Subcutaneous abdominal adipose tissue (tissue), 5 donors: Measurements from ENCODE around the gene TULP3.

Experiments
- H3K27ac ChIP-seq: one replicate; pipeline ENCODE4 v1.7.0; 2013; ENCODE audit warnings: low read depth, mild to moderate bottlenecking, inconsistent platforms, low read length, moderate library complexity
- H3K27me3 ChIP-seq, 5 donors: one replicate each; pipeline ENCODE4 v1.7.0; 2013; ENCODE audit warnings: low read length in 5 of 5, inconsistent platforms in 1 of 5; ENCODE audit not compliant: control insufficient read depth in 5 of 5, insufficient read depth in 4 of 5
- H3K36me3 ChIP-seq, 5 donors: one replicate each; pipeline ENCODE4 v1.7.0; 2013; ENCODE audit warnings: low read length in 5 of 5; ENCODE audit not compliant: control insufficient read depth in 5 of 5, insufficient read depth in 5 of 5
- H3K4me1 ChIP-seq, 5 donors: one replicate each; pipeline ENCODE4 v1.7.0; 2013; ENCODE audit warnings: low read length in 5 of 5, mild to moderate bottlenecking in 3 of 5, moderate library complexity in 1 of 5; ENCODE audit not compliant: control insufficient read depth in 5 of 5, insufficient read depth in 5 of 5
- H3K4me3 ChIP-seq, 5 donors: one replicate each; pipeline ENCODE4 v1.7.0; 2013; ENCODE audit warnings: low read length in 5 of 5, low read depth in 1 of 5
- H3K9ac ChIP-seq, 5 donors: one replicate each; pipeline ENCODE4 v1.7.0; 2013; ENCODE audit warnings: low read length in 5 of 5, mild to moderate bottlenecking in 4 of 5, moderate library complexity in 3 of 5
- H3K9me3 ChIP-seq, 5 donors: one replicate each; pipeline ENCODE4 v1.7.0; 2013; ENCODE audit warnings: low read length in 5 of 5; ENCODE audit not compliant: control insufficient read depth in 5 of 5
- donor health status: healthy.
- donor health status: healthy.
- donor health status: healthy.
- donor health status: healthy.
- donor health status: healthy.

The TULP3 gene

GRCh38 chr12:2960390-2960956 is 69.8 kb downstream of the TULP3 start:
- Histone ChIP-seq H3K9ac (peak overlapping the region in 3 of 5 donors; percentile 19 to 69 (median 56)), H3K9me3 (no peaks in the 10 kb centered on the region), H3K27me3 (peaks cover 0 to 8% (median 4%) of the 10 kb centered on the region in 5 donors), H3K4me1 (peaks cover 2 to 46% (median 26%) of the 10 kb centered on the region in 5 donors), H3K4me3 (peak overlapping the region; percentile 45 to 73 (median 69)), H3K36me3 (no peaks in the 10 kb centered on the region), H3K27ac (peak overlapping the region; percentile 46)

- Histone ChIP-seq H3K27ac (peak overlapping the region; percentile 46), H3K27me3 (peaks cover 0 to 8% (median 4%) of the 10 kb centered on the region in 5 donors), H3K9me3 (no peaks in the 10 kb centered on the region), H3K4me3 (peak overlapping the region in 4 of 5 donors; percentile 45 to 73 (median 68)), H3K9ac (no peak overlapping the region), H3K4me1 (peaks cover 2 to 46% (median 26%) of the 10 kb centered on the region in 5 donors), H3K36me3 (no peaks in the 10 kb centered on the region)
These were observed 70.4 kb downstream of the TULP3 start for GRCh38 chr12:2960996-2961616.

DNA sequence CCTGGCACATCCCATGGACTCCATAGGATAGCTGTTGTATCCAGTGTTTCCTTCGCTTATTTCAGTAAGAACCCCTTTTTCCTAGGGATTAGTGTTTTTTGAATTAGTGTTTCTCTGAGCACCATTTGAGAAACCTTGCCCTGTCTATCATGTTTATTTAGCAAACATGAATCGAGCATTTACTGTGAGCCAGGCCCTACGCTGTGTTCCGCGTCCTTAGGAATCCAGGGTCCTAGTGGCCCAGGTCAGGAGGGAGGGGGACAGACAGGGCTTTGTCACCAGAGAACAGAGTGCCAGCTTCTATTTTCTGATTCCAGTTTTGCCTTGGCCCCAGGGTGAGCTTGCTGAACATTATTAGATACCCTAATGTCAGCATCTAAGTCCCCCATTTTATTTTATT is 71.0 kb downstream of the TULP3 start:
- Histone ChIP-seq H3K4me1 (peaks cover 2 to 46% (median 26%) of the 10 kb centered on the region in 5 donors), H3K9ac (no peak overlapping the region), H3K27ac (no peak overlapping the region), H3K4me3 (no peak overlapping the region), H3K27me3 (peaks cover 0 to 8% (median 4%) of the 10 kb centered on the region in 5 donors), H3K9me3 (no peaks in the 10 kb centered on the region), H3K36me3 (no peaks in the 10 kb centered on the region)

DNA sequence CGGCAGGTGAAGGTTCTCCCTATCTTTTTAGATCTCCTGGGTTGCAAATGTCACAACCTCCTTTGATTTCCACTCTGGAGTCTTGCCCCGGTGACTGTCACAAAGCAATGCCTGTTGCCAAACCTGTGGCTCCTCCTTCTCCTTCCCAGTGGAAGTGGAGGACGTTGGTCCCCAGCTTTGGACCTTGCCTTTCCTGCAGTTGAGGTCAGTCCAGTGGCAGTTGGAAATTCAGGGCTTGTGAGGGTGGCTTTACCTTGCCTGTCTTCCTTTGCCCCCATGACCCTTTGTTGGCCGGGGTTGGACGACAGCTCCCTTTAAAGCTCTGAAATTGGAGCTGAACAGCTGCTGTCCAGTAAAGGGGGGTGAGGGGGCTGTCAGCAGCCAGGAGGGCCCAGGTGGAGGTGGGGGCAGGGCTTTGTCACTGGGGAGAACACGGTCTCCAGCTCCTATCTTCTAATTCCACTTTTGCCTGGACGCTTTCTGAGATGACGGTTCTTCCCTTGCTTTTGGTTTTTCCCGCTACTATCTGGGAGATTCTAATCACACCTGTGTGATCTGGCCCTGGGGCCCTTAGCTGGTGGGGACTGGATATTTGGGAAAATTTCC is 72.6 kb downstream of the TULP3 start:
- Histone ChIP-seq H3K27me3 (peaks cover 0 to 8% (median 4%) of the 10 kb centered on the region in 5 donors), H3K9ac (no peak overlapping the region), H3K27ac (peak overlapping the region; percentile 41), H3K4me1 (peaks cover 2 to 41% (median 23%) of the 10 kb centered on the region in 5 donors), H3K9me3 (no peaks in the 10 kb centered on the region), H3K36me3 (no peaks in the 10 kb centered on the region), H3K4me3 (peak overlapping the region in 2 of 5 donors; percentile 17 to 20)

DNA sequence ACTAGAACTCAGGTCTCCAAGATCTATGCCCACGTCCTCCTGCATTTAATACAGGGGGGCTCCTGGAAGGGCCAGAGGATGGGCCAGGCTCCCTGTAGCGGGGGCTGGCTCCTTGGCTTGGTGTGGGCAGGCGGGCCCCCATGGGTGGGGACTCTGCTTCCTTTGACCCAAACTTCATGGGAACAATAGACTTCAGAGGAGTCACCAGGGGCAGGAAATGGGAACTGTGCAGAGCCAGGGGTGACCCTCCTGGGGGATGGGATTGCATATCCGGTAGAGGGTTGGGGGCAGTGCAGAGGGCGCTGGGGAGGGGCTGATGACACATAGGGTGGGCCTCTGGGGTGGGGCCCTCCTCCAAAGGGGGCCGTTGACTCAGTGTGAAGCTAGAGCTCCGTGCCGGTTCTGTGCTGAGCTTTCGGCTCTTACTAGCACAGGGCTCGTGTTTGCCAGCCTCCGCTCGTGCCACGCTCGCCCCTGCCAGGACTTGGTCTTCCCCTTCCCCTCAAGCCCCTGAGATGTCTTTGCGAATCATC is 73.1 kb downstream of the TULP3 start:
- Histone ChIP-seq H3K4me3 (peak overlapping the region in 2 of 5 donors; percentile 17 to 43), H3K27me3 (peaks cover 0 to 8% (median 4%) of the 10 kb centered on the region in 5 donors), H3K36me3 (no peaks in the 10 kb centered on the region), H3K4me1 (peaks cover 2 to 37% (median 18%) of the 10 kb centered on the region in 5 donors), H3K27ac (peak overlapping the region; percentile 41), H3K9ac (no peak overlapping the region), H3K9me3 (no peaks in the 10 kb centered on the region)

GRCh38 chr12:2967651-2968050 is 77.0 kb downstream of the TULP3 start:
- Histone ChIP-seq H3K27ac (no peak overlapping the region), H3K4me1 (peaks cover 0 to 19% (median 3%) of the 10 kb centered on the region in 5 donors), H3K36me3 (peaks cover 0 to 9% (median 0%) of the 10 kb centered on the region in 5 donors), H3K4me3 (no peak overlapping the region), H3K27me3 (peaks cover 0 to 6% (median 3%) of the 10 kb centered on the region in 5 donors), H3K9me3 (no peaks in the 10 kb centered on the region), H3K9ac (no peak overlapping the region)

DNA sequence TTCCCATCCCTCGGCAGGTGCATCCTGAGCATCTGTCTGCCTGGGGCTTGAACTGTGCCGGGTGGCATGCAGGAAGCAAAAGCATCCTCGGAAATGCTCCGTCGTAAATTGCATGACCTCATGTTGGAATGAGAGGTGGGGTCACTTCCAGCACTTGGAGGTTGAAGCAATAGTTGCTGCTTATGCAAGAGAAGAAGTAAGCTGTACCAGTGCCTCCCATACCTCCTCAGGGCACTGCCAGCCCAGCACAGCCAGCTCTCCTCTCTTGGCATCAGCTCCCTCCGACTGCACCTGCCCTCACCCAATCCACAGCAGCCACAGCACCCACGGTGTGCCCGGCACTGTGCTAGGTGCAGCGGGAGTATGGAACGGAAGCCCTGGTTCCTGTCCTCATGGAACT is 80.1 kb downstream of the TULP3 start:
- Histone ChIP-seq H3K27ac (no peak overlapping the region), H3K36me3 (peaks cover 0 to 9% (median 0%) of the 10 kb centered on the region in 5 donors), H3K4me1 (no peaks in the 10 kb centered on the region), H3K27me3 (no peaks in the 10 kb centered on the region), H3K9me3 (no peaks in the 10 kb centered on the region), H3K9ac (no peak overlapping the region), H3K4me3 (no peak overlapping the region)

- Histone ChIP-seq H3K4me3 (no peak overlapping the region), H3K27ac (no peak overlapping the region), H3K4me1 (no peaks in the 10 kb centered on the region), H3K9ac (no peak overlapping the region), H3K27me3 (no peaks in the 10 kb centered on the region), H3K9me3 (no peaks in the 10 kb centered on the region), H3K36me3 (peaks cover 0 to 9% (median 0%) of the 10 kb centered on the region in 5 donors)
These were observed 82.9 kb downstream of the TULP3 start for GRCh38 chr12:2973566-2973965.

DNA sequence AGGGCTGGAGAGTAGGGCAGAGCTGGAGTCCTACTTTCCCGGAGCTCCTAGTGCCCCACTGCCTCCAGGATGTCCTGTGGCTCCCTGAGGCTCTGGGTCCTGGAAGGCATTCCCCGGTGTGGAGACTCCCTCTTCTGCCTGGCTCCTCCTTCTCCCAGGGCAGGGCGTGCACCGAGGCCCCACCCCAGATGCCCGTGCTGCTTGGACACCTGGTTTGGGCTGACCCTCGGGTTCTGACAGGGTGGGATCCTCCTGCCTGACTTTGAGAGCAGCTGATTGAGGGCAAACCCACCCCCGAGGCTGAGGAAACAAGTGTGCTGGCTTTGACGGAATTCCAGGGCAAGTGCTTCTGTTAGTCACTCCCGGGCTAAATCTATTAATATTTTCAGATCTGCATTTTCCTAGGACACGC is 83.9 kb downstream of the TULP3 start:
- no peaks in the 10 kb centered on the region for H3K9me3 ChIP-seq
- no peak overlapping the region for H3K9ac ChIP-seq
- H3K27me3 ChIP-seq, result no peaks in the 10 kb centered on the region
- H3K36me3 ChIP-seq, result peaks cover 0 to 8% (median 4%) of the 10 kb centered on the region in 5 donors
- no peak overlapping the region for H3K4me3 ChIP-seq
- no peak overlapping the region for H3K27ac ChIP-seq
- H3K4me1 ChIP-seq, result no peaks in the 10 kb centered on the region

- no peak overlapping the region for H3K4me3 ChIP-seq
- H3K9me3 ChIP-seq, result no peaks in the 10 kb centered on the region
- H3K9ac ChIP-seq, result no peak overlapping the region
- peaks cover 0 to 7% (median 0%) of the 10 kb centered on the region in 5 donors for H3K36me3 ChIP-seq
- no peak overlapping the region for H3K27ac ChIP-seq
- no peaks in the 10 kb centered on the region for H3K27me3 ChIP-seq
- H3K4me1 ChIP-seq, result no peaks in the 10 kb centered on the region
These were observed 85.9 kb downstream of the TULP3 start for GRCh38 chr12:2976581-2976996.
